Osteocyte (in vitro differentiated cells): ENCODE measurements around the gene ASXL3. TPM values are rescaled to one million over a fixed set of nuclear protein-coding genes. Genes with fewer than 3 reads are reported as not detected.

Experiments used
- DNase-seq: peaks from one replicate; pipeline ENCODE4 v3.0.0; 2021; ENCODE audit warnings: mixed read lengths; ENCODE audit not compliant: unreplicated experiment; ENCODE audit errors: extremely low spot score
- H3K27ac Mint-ChIP-seq: one replicate; pipeline ENCODE4 v1.8.0; 2021; ENCODE audit warnings: mild to moderate bottlenecking, mixed read lengths; ENCODE audit not compliant: unreplicated experiment
- H3K27me3 Mint-ChIP-seq: one replicate; pipeline ENCODE4 v1.8.0; 2021; ENCODE audit warnings: mixed read lengths; ENCODE audit not compliant: unreplicated experiment
- H3K36me3 Mint-ChIP-seq: one replicate; pipeline ENCODE4 v1.8.0; 2021; ENCODE audit warnings: mixed read lengths; ENCODE audit not compliant: unreplicated experiment
- H3K4me1 Mint-ChIP-seq: one replicate; pipeline ENCODE4 v1.8.0; 2021; ENCODE audit warnings: mixed read lengths; ENCODE audit not compliant: unreplicated experiment
- H3K4me3 Mint-ChIP-seq: one replicate; pipeline ENCODE4 v1.8.0; 2021; ENCODE audit warnings: mild to moderate bottlenecking, moderate library complexity, mixed read lengths; ENCODE audit not compliant: unreplicated experiment
- H3K9me3 Mint-ChIP-seq: one replicate; pipeline ENCODE4 v1.8.0; 2021; ENCODE audit warnings: mixed read lengths; ENCODE audit not compliant: unreplicated experiment
- total RNA-seq: library from RNA; stranded (reverse); gene quantifications from 2 replicates; pipeline ENCODE4 v1.2.1, GENCODE V29; 2021
- TF ChIP-seq, protein P1 (sequence below): fragments of 200-600 bp; sonication (generic); IDR thresholded peaks from 2 replicates; pipeline ENCODE4 v1.5.0; 2021; ENCODE audit warnings: antibody characterized with exemption, mild to moderate bottlenecking, moderate library complexity

Gene ASXL3
- total RNA-seq, 1 donor from 2014 or later, result 7.2 TPM

DNA sequence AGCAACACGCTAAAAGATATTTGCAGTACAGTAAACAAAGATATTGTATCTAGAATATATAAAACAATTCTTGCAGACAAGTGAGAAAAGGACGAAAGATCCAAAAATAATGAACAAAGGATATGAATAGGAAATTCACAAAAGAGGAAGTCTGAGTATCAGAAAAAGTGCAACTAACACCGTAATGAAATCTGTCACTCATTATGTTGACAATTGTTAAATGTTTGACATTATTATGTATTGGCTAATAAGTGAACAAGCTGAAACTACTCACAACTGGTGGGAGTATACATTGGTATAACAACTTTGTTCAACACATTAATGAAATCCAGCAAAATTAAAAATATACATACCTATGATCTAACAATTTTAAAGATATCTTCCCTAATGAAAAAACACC lies 36.7 kb upstream of the ASXL3 start:
- TF ChIP-seq, protein P1, sequence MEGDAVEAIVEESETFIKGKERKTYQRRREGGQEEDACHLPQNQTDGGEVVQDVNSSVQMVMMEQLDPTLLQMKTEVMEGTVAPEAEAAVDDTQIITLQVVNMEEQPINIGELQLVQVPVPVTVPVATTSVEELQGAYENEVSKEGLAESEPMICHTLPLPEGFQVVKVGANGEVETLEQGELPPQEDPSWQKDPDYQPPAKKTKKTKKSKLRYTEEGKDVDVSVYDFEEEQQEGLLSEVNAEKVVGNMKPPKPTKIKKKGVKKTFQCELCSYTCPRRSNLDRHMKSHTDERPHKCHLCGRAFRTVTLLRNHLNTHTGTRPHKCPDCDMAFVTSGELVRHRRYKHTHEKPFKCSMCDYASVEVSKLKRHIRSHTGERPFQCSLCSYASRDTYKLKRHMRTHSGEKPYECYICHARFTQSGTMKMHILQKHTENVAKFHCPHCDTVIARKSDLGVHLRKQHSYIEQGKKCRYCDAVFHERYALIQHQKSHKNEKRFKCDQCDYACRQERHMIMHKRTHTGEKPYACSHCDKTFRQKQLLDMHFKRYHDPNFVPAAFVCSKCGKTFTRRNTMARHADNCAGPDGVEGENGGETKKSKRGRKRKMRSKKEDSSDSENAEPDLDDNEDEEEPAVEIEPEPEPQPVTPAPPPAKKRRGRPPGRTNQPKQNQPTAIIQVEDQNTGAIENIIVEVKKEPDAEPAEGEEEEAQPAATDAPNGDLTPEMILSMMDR, result no peak
- DNase-seq, result no peak
- no peaks in the 10 kb centered on the region for H3K9me3 Mint-ChIP-seq
- H3K4me3 Mint-ChIP-seq, result no peak overlapping the region
- no peaks in the 10 kb centered on the region for H3K36me3 Mint-ChIP-seq
- H3K27ac Mint-ChIP-seq, result no peak overlapping the region
- H3K27me3 Mint-ChIP-seq, result no peaks in the 10 kb centered on the region
- no peaks in the 10 kb centered on the region for H3K4me1 Mint-ChIP-seq

DNA sequence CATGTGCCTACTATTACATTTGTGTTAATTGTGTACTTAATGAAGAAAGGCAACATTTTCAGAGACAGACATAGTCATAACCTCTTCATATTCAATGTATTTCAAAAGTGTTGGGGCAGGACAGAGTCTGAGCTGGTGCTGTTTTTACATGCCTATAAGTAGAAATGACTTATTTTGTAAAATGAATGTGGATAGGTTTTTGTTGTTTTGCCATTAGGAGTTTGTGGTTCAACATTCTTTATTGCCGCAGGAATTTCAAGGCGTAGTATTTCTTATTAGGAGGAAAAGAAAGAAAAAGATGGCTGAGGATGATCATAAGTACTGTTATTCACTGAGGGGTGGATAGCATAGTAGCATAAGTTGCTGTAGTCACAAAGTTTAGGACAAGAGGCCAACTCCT lies 21.2 kb upstream of the ASXL3 start:
- Mint-ChIP-seq H3K4me3 (no peak overlapping the region), H3K27me3 (no peaks in the 10 kb centered on the region), H3K9me3 (no peaks in the 10 kb centered on the region), H3K27ac (no peak overlapping the region), H3K4me1 (peaks cover 7% of the 10 kb centered on the region), H3K36me3 (no peaks in the 10 kb centered on the region)
- no peak for DNase-seq
- TF ChIP-seq, protein P1, result no peak

DNA sequence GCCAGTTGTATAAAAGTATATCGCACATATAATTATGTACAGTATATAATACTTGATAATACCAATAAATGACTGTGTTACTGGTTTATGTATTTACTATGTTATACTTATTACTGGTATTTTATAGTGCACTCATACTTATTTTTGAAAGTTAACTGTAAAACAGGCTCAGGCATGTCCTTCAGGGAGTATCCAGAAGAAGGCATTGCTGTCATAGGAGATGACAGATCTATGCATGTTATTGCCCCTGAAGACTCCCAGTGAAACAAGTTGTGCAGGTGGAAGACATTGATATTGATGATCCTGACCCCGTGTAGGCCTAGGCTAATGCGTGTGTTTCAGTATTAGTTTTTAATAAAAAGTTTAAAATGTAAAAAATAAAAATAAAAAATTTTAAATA lies 20.3 kb upstream of the ASXL3 start:
- Mint-ChIP-seq H3K4me3 (no peak overlapping the region), H3K27me3 (no peaks in the 10 kb centered on the region), H3K4me1 (peaks cover 7% of the 10 kb centered on the region), H3K27ac (no peak overlapping the region), H3K36me3 (no peaks in the 10 kb centered on the region), H3K9me3 (no peaks in the 10 kb centered on the region)
- TF ChIP-seq, protein P1, result no peak
- no peak for DNase-seq

DNA sequence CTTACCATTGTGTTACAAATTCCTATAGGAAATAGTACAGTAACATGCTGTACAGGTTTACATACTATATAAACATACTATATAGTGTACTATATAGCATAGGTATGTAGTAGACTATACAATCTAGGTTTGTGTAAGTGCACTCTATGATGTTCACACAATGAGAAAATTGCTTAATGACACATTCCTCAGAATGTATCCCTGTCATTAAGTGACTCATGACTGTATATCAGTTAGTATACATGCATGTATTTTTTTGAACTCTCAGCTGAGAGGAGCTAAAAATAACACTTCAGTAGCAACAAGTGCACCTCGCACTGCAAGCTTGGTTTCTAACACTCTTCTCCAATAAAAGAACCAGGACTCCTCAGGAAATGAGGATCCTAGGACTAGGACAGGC lies 19.5 kb upstream of the ASXL3 start:
- Mint-ChIP-seq H3K36me3 (no peaks in the 10 kb centered on the region), H3K27ac (no peak overlapping the region), H3K27me3 (no peaks in the 10 kb centered on the region), H3K4me1 (peaks cover 7% of the 10 kb centered on the region), H3K4me3 (no peak overlapping the region), H3K9me3 (no peaks in the 10 kb centered on the region)
- TF ChIP-seq, protein P1, result no peak
- no peak for DNase-seq

DNA sequence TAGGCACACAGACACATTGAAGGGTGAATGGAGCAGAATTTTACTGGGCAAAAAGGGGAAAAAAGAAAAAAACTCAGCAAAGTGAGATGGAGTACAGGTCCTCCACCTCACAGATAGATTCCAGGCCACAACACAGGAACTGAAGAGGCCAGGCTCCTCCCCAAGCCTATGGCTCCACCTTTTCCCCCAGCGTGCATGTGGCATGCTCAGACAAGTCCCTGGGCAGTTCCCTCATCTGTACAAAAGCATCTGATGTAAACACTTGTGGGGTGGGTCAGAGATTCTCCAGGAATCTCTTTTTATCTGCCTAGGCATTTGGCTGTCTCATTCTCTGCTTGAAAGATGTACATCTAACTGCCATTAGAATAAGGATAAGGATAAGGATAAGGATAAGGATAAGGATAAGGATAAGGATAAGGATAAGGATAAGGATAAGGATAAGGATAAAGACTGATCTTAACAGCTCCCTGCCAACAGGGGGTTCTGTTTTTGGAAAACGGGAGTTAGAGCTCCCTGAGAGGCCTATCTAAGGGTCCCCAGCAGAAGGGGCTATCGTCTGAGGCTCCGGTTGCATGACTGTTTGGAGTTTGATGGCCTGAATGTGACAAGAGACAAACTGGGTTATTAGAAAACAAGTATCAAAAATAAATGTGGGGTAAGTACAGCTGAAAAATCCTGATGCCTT lies 17.2 kb upstream of the ASXL3 start:
- no peaks in the 10 kb centered on the region for H3K9me3 Mint-ChIP-seq
- DNase-seq, result no peak
- H3K36me3 Mint-ChIP-seq, result no peaks in the 10 kb centered on the region
- H3K4me1 Mint-ChIP-seq, result peaks cover 7% of the 10 kb centered on the region
- H3K27ac Mint-ChIP-seq, result no peak overlapping the region
- no peak overlapping the region for H3K4me3 Mint-ChIP-seq
- H3K27me3 Mint-ChIP-seq, result no peaks in the 10 kb centered on the region
- TF ChIP-seq, protein P1, result no peak
